ENCODE results near the gene COL27A1. TPM values are rescaled to one million over a fixed set of nuclear protein-coding genes. Genes with fewer than 3 reads are reported as not detected.

The COL27A1 gene
- total and polyA plus RNA-seq, 4 donors: 10.9 to 25.6 (median 17.4) TPM

- peaks cover 0 to 35% (median 0%) of the 10 kb centered on the region in 5 donors for H3K4me1 ChIP-seq (ENCODE audit: control insufficient read depth in 5 of 5, insufficient read depth in 5 of 5, low read length in 5 of 5)
- H3K9me3 ChIP-seq (ENCODE audit: control insufficient read depth in 4 of 4, insufficient read depth in 3 of 4, low read length in 3 of 4): no peaks in the 10 kb centered on the region
These were observed 74.0 kb downstream of the COL27A1 start for GRCh38 chr9:114229295-114229694.

GRCh38 chr9:114230068-114230467, 74.7 kb downstream of the COL27A1 start:
- 78 to 83% methylated on average over 8 of the region's 8 CpGs for WGBS, 2 donors
- ATAC-seq (ENCODE audit: insufficient read depth, low FRiP score) (no peak), DNase-seq (no peak)
- H3K4me1 ChIP-seq (ENCODE audit: control insufficient read depth in 5 of 5, insufficient read depth in 5 of 5, low read length in 5 of 5): peaks cover 0 to 36% (median 1%) of the 10 kb centered on the region in 5 donors
- H3K9ac ChIP-seq (ENCODE audit: insufficient read depth in 1 of 2, low read length in 2 of 2): no peak overlapping the region
- TF ChIP-seq CTCF (IDR thresholded peaks at IDR 0.05; ENCODE audit: control extremely low read depth, extremely low read depth): no peak
- no peak overlapping the region for H3K27ac ChIP-seq (ENCODE audit: low read depth in 1 of 2, low read length in 1 of 2)
- no peaks in the 10 kb centered on the region for H3K9me3 ChIP-seq (ENCODE audit: control insufficient read depth in 4 of 4, insufficient read depth in 3 of 4, low read length in 3 of 4)
- H3K4me3 ChIP-seq: no peak overlapping the region
- no peaks in the 10 kb centered on the region for H3K27me3 ChIP-seq (ENCODE audit: control insufficient read depth in 3 of 3, insufficient read depth in 3 of 3, low read length in 2 of 3)
- H3K36me3 ChIP-seq (ENCODE audit: control insufficient read depth in 4 of 4, insufficient read depth in 4 of 4, low read length in 4 of 4): peaks cover 0 to 7% (median 2%) of the 10 kb centered on the region in 4 donors

More at GRCh38 chr9:114229295-114229694, 74.0 kb downstream of the COL27A1 start:
- no peak overlapping the region for H3K4me3 ChIP-seq
- no peaks in the 10 kb centered on the region for H3K27me3 ChIP-seq (ENCODE audit: control insufficient read depth in 3 of 3, insufficient read depth in 3 of 3, low read length in 2 of 3)
- H3K9ac ChIP-seq (ENCODE audit: insufficient read depth in 1 of 2, low read length in 2 of 2): no peak overlapping the region
- no peak for TF ChIP-seq CTCF (IDR thresholded peaks at IDR 0.05; ENCODE audit: control extremely low read depth, extremely low read depth)
- ATAC-seq (ENCODE audit: insufficient read depth, low FRiP score) (no peak), DNase-seq (no peak)
- 71 to 77% methylated on average over 6 of the region's 6 CpGs for WGBS, 2 donors
- H3K27ac ChIP-seq (ENCODE audit: low read depth in 1 of 2, low read length in 1 of 2): no peak overlapping the region
- peaks cover 0 to 7% (median 2%) of the 10 kb centered on the region in 4 donors for H3K36me3 ChIP-seq (ENCODE audit: control insufficient read depth in 4 of 4, insufficient read depth in 4 of 4, low read length in 4 of 4)

DNA sequence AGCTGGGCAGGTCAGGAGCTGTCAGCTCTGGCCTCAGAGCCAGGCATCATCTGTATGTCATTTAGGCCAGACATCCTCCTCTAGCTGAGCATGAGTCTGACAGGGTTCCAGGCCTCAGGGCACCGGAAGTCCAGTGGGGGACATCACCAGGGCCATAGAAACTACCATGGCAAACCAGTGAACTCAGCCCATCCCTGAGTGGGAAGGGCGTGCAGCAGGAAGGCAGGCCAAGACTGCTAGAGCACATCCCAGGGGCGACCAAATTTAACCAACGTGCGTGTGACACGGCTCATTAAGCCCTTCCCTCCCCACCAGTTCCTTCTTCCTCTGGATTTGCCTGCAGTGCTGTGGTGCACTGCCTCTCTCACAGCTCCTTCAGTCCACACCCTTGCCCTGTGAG, 75.9 kb downstream of the COL27A1 start:
- TF ChIP-seq CTCF (IDR thresholded peaks at IDR 0.05; ENCODE audit: control extremely low read depth, extremely low read depth): no peak
- H3K9me3 ChIP-seq (ENCODE audit: control insufficient read depth in 4 of 4, insufficient read depth in 3 of 4, low read length in 3 of 4): no peaks in the 10 kb centered on the region
- peaks cover 0 to 26% (median 7%) of the 10 kb centered on the region in 5 donors for H3K4me1 ChIP-seq (ENCODE audit: control insufficient read depth in 5 of 5, insufficient read depth in 5 of 5, low read length in 5 of 5)
- H3K4me3 ChIP-seq: no peak overlapping the region
- no peak overlapping the region for H3K27ac ChIP-seq (ENCODE audit: low read depth in 1 of 2, low read length in 1 of 2)
- H3K36me3 ChIP-seq (ENCODE audit: control insufficient read depth in 4 of 4, insufficient read depth in 4 of 4, low read length in 4 of 4): peaks cover 0 to 5% (median 2%) of the 10 kb centered on the region in 4 donors
- no peak overlapping the region for H3K9ac ChIP-seq (ENCODE audit: insufficient read depth in 1 of 2, low read length in 2 of 2)
- ATAC-seq (ENCODE audit: insufficient read depth, low FRiP score): no peak
- no peak for DNase-seq
- 90 to 96% methylated on average over 6 of the region's 6 CpGs for WGBS, 2 donors
- no peaks in the 10 kb centered on the region for H3K27me3 ChIP-seq (ENCODE audit: control insufficient read depth in 3 of 3, insufficient read depth in 3 of 3, low read length in 2 of 3)

All from lung (tissue), 12 donors.